ENCODE data around the gene TMEM43.

Gene TMEM43

GRCh38 chr3:14119651-14120050 is 5.2 kb upstream of the TMEM43 start:
- ChIA-PET CTCF (interaction anchor here (1.4 kb wide), 1 partner anchor 223 kb away, joined by 4 read pairs; no protein-coding TSS in a partner anchor), POLR2A (no interaction called here)
- TF ChIP-seq ZXDB (tag by site-specific recombination; IDR thresholded peaks at IDR 0.05) (no peak), PRDM2 (tag by site-specific recombination; IDR thresholded peaks at IDR 0.05; ENCODE audit: borderline replicate concordance) (no peak), ZNF214 (tag by site-specific recombination; IDR thresholded peaks at IDR 0.05; ENCODE audit: borderline replicate concordance) (no peak), ATF2 (tag by site-specific recombination; IDR thresholded peaks at IDR 0.05; ENCODE audit: low read depth) (no peak), GLI2 (tag by site-specific recombination; IDR thresholded peaks at IDR 0.05; ENCODE audit: borderline replicate concordance, low read depth) (no peak), ZNF791 (tag by site-specific recombination; IDR thresholded peaks at IDR 0.05) (no peak), ZSCAN16 (tag by site-specific recombination; IDR thresholded peaks at IDR 0.05) (no peak), OSR2 (tag by site-specific recombination; IDR thresholded peaks at IDR 0.05) (no peak), ZNF184 (tag by site-specific recombination; IDR thresholded peaks at IDR 0.05) (no peak), AEBP2 (tag by site-specific recombination; IDR thresholded peaks at IDR 0.05; ENCODE audit: borderline replicate concordance) (no peak), ZNF366 (tag by site-specific recombination; conservative IDR thresholded peaks at IDR 0.05) (no peak), ZNF76 (tag by site-specific recombination; IDR thresholded peaks at IDR 0.05; ENCODE audit: borderline replicate concordance, low read depth) (no peak), ZNF132 (tag by site-specific recombination; IDR thresholded peaks at IDR 0.05; ENCODE audit: borderline replicate concordance) (no peak), ZBTB17 (tag by site-specific recombination; IDR thresholded peaks at IDR 0.05) (no peak)
- TF ChIP-seq, protein P1, sequence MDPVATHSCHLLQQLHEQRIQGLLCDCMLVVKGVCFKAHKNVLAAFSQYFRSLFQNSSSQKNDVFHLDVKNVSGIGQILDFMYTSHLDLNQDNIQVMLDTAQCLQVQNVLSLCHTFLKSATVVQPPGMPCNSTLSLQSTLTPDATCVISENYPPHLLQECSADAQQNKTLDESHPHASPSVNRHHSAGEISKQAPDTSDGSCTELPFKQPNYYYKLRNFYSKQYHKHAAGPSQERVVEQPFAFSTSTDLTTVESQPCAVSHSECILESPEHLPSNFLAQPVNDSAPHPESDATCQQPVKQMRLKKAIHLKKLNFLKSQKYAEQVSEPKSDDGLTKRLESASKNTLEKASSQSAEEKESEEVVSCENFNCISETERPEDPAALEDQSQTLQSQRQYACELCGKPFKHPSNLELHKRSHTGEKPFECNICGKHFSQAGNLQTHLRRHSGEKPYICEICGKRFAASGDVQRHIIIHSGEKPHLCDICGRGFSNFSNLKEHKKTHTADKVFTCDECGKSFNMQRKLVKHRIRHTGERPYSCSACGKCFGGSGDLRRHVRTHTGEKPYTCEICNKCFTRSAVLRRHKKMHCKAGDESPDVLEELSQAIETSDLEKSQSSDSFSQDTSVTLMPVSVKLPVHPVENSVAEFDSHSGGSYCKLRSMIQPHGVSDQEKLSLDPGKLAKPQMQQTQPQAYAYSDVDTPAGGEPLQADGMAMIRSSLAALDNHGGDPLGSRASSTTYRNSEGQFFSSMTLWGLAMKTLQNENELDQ (tag by site-specific recombination; IDR thresholded peaks at IDR 0.05; ENCODE audit: low read depth), result no peak
- Histone ChIP-seq H3K4me3 (ENCODE audit: low read depth, low read length) (no peak overlapping the region), H3K27ac (ENCODE audit: extremely low read depth, low read depth, low read length) (no peak overlapping the region), H3K9me3 (ENCODE audit: control insufficient read depth, insufficient read depth, low read depth, low read length) (no peaks in the 10 kb centered on the region), H3K36me3 (ENCODE audit: control insufficient read depth in 2 of 2, insufficient read depth in 1 of 2, low read length in 2 of 2) (peaks cover 4 to 58% of the 10 kb centered on the region in 2 experiments; a peak in 1 of 3 replicates), H3K4me1 (ENCODE audit: control insufficient read depth, insufficient read depth, low read length) (no peaks in the 10 kb centered on the region; the same call in 1 of the 2 replicates)
